ENCODE measurements around the gene NLRX1. TPM values are rescaled to one million over a fixed set of nuclear protein-coding genes. Genes with fewer than 3 reads are reported as not detected.
"Not testable (repeated sequence)": the region's sequence is repeated elsewhere in the genome, so short reads cannot be mapped to it uniquely, and the experiment has no call there.

Gene NLRX1
- total RNA-seq, 1 donor from 2014 or later: 12.0 TPM

GRCh38 chr11:119153049-119153818 lies 15.3 kb upstream of the NLRX1 start:
- no peak for DNase-seq (ENCODE audit: low spot score)

- no peak for DNase-seq (ENCODE audit: low spot score)
Measured at GRCh38 chr11:119154178-119154577, 14.3 kb upstream of the NLRX1 start.

- DNase-seq (ENCODE audit: low spot score): no peak
Measured at GRCh38 chr11:119155733-119156492, 12.6 kb upstream of the NLRX1 start.

- DNase-seq (ENCODE audit: low spot score): no peak
Measured at GRCh38 chr11:119156496-119156895, 12.0 kb upstream of the NLRX1 start.

- DNase-seq (ENCODE audit: low spot score): no peak
Measured at GRCh38 chr11:119157063-119157462, 11.5 kb upstream of the NLRX1 start.

GRCh38 chr11:119158467-119158866 lies 10.1 kb upstream of the NLRX1 start:
- no peak for DNase-seq (ENCODE audit: low spot score)

- no peak for DNase-seq (ENCODE audit: low spot score)
Measured at GRCh38 chr11:119160151-119160550, 8.4 kb upstream of the NLRX1 start.

- DNase-seq (ENCODE audit: low spot score): no peak
Measured at GRCh38 chr11:119161871-119162270, 6.7 kb upstream of the NLRX1 start.

GRCh38 chr11:119166368-119167076 lies 2.0 kb upstream of the NLRX1 start:
- DNase-seq (ENCODE audit: low spot score): no peak

- not testable (repeated sequence) for DNase-seq (ENCODE audit: low spot score)
Measured at GRCh38 chr11:119167077-119167458, 1.5 kb upstream of the NLRX1 start.

GRCh38 chr11:119167933-119168332 lies 592 bp upstream of the NLRX1 start:
- DNase-seq (ENCODE audit: low spot score): no peak

- peak; percentile 27 for DNase-seq (ENCODE audit: low spot score)
Measured at GRCh38 chr11:119169282-119169719, 776 bp downstream of the NLRX1 start.

- no peak for DNase-seq (ENCODE audit: low spot score)
Measured at GRCh38 chr11:119172513-119172912, 4.0 kb downstream of the NLRX1 start.

- no peak for DNase-seq (ENCODE audit: low spot score)
Measured at GRCh38 chr11:119173453-119173852, 4.9 kb downstream of the NLRX1 start.

- DNase-seq (ENCODE audit: low spot score): no peak
Measured at GRCh38 chr11:119175493-119176077, 7.1 kb downstream of the NLRX1 start.

- no peak for DNase-seq (ENCODE audit: low spot score)
Measured at GRCh38 chr11:119178166-119178680, 9.7 kb downstream of the NLRX1 start.

- no peak for DNase-seq (ENCODE audit: low spot score)
Measured at GRCh38 chr11:119179342-119179741, 10.8 kb downstream of the NLRX1 start.

- DNase-seq (ENCODE audit: low spot score): no peak
Measured at GRCh38 chr11:119179983-119180382, 11.5 kb downstream of the NLRX1 start.

- no peak for DNase-seq (ENCODE audit: low spot score)
Measured at GRCh38 chr11:119180729-119181676, 12.5 kb downstream of the NLRX1 start.

- DNase-seq (ENCODE audit: low spot score): no peak
Measured at GRCh38 chr11:119181677-119182412, 13.3 kb downstream of the NLRX1 start.
